Panc1 (cell line): ENCODE measurements around the gene SWSAP1. TPM values are rescaled to one million over a fixed set of nuclear protein-coding genes. Genes with fewer than 3 reads are reported as not detected.
"Not testable (repeated sequence)": the region's sequence is repeated elsewhere in the genome, so short reads cannot be mapped to it uniquely, and the experiment has no call there.

Experiments used
- ATAC-seq: fragments of 200-7000 bp; cut with Tn5 transposase; 2 replicates; pipeline ENCODE4 v1.9.1; 2020; ENCODE audit warnings: mild to moderate bottlenecking, moderate library complexity
- BruUV-seq: library from RNA; stranded (reverse); fragments of 400-500 nt; replicated peaks from 2 replicates; lab custom pipeline; 2021; lab: Mats Ljungman, UMichigan
- CTCF ChIA-PET: fragments of 300-600 bp; sonication (Branson Sonifier 250); formaldehyde crosslinking; loops from one replicate; lab custom pipeline; 2022; ENCODE audit warnings: antibody characterized with exemption; lab: Charles Lee
- POLR2A ChIA-PET: fragments of 300-600 bp; sonication (Branson Sonifier 250); formaldehyde crosslinking; loops from one replicate; lab custom pipeline; 2022; ENCODE audit warnings: antibody characterized with exemption; lab: Charles Lee
- DNase-seq: peaks from one replicate; pipeline ENCODE4 v3.0.0-alpha.2; 2010; ENCODE audit warnings: low read depth, low spot score
- H3K27ac ChIP-seq: 2 replicates; pipeline ENCODE4 v1.5.1; 2011; ENCODE audit warnings: mild to moderate bottlenecking, low read length, inconsistent platforms
- H3K27me3 ChIP-seq: fragments of 200-500 bp; sonication (Bioruptor generic); 2 replicates; pipeline ENCODE4 v1.6.0; 2014; ENCODE audit warnings: low read length, inconsistent platforms; ENCODE audit not compliant: control insufficient read depth, insufficient read depth
- H3K36me3 ChIP-seq: fragments of 200-500 bp; sonication (Bioruptor generic); 2 replicates; pipeline ENCODE4 v1.5.1; 2014; ENCODE audit warnings: inconsistent platforms, mild to moderate bottlenecking, low read length, moderate library complexity; ENCODE audit not compliant: control insufficient read depth, insufficient read depth
- H3K4me1 ChIP-seq: 2 replicates; pipeline ENCODE4 v1.5.1; 2011; ENCODE audit warnings: inconsistent platforms, mild to moderate bottlenecking, low read length, moderate library complexity; ENCODE audit not compliant: control insufficient read depth, insufficient read depth
- H3K4me3 ChIP-seq, 2 experiments: 2 replicates each; pipeline ENCODE4 v1.5.1; 2011 to 2012; ENCODE audit warnings: low read depth in 2 of 2, low read length in 2 of 2, mild to moderate bottlenecking in 2 of 2, inconsistent platforms in 1 of 2, moderate library complexity in 1 of 2
- H3K9me3 ChIP-seq: fragments of 200-500 bp; sonication (Bioruptor generic); 2 replicates; pipeline ENCODE4 v1.5.1; 2014; ENCODE audit warnings: low read depth, mild to moderate bottlenecking, inconsistent platforms, low read length, moderate library complexity; ENCODE audit not compliant: control insufficient read depth, insufficient read depth
- POLR2AphosphoS5 ChIP-seq: IDR thresholded peaks from 2 replicates; pipeline ENCODE4 v1.6.1; 2012; ENCODE audit warnings: mild to moderate bottlenecking, low read depth, low read length, moderate library complexity
- SIN3A ChIP-seq: IDR thresholded peaks from 2 replicates; pipeline ENCODE4 v1.6.1; 2012; ENCODE audit warnings: low read depth, mild to moderate bottlenecking, low read length, moderate library complexity, borderline replicate concordance; ENCODE audit not compliant: insufficient read depth
- TCF7L2 ChIP-seq: IDR thresholded peaks from 2 replicates; pipeline ENCODE4 v1.6.1; 2011; ENCODE audit warnings: mild to moderate bottlenecking, low read depth, low read length, inconsistent platforms
- in situ Hi-C: cut with HindIII; loops from 2 replicates; pipeline ENCODE4 v1.10.0; 2016; ENCODE audit warnings: low sequenced_read_pairs, low pct_unique_long_range_greater_than_20kb
- intact Hi-C: fragments of 100-400 bp; cut with micrococcal nuclease; formaldehyde crosslinking; loops from one replicate; pipeline ENCODE4 v1.10.0; 2022; ENCODE audit not compliant: unreplicated experiment
- total RNA-seq: library from RNA; stranded (reverse); gene quantifications from one replicate; pipeline ENCODE4 v1.2.1, GENCODE V29; 2021; ENCODE audit not compliant: unreplicated experiment
- TF ChIP-seq, protein P1 (sequence below): fragments of 450-650 bp; IDR thresholded peaks from 2 replicates; pipeline ENCODE4 v1.5.1; 2017; ENCODE audit warnings: mild to moderate bottlenecking
- TF ChIP-seq, protein P2 (sequence below), 2 experiments: IDR thresholded peaks; 2 replicates each; pipeline ENCODE4 v1.6.1; 2011 to 2012; ENCODE audit warnings: low read depth in 2 of 2, control low read depth in 1 of 2, low read length in 1 of 2, mild to moderate bottlenecking in 1 of 2, moderate library complexity in 1 of 2; ENCODE audit not compliant: insufficient read depth in 1 of 2

Gene SWSAP1
- total RNA-seq, 1 experiment from 2014 or later = 3.1 TPM

DNA sequence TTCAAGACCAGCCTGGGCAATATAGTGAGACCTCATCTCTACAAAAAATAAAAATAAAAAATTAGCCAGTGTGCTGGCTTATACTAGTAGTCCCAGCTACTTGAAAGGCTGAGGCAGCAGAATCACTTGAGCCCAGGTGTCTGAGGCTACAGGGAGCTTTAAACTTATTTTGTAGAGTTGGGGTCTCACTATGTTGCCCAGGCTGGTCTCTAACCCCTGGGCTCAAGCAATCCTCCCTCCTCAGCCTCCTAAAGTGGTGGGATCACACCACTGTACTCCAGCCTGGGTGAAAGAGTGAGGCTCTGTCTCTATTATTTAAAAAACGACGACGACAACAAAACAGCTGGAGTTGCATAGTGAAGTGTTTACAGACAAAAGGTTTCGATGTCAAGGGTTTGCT lies 43.0 kb upstream of the SWSAP1 start:
- POLR2A ChIA-PET = no interaction called here

DNA sequence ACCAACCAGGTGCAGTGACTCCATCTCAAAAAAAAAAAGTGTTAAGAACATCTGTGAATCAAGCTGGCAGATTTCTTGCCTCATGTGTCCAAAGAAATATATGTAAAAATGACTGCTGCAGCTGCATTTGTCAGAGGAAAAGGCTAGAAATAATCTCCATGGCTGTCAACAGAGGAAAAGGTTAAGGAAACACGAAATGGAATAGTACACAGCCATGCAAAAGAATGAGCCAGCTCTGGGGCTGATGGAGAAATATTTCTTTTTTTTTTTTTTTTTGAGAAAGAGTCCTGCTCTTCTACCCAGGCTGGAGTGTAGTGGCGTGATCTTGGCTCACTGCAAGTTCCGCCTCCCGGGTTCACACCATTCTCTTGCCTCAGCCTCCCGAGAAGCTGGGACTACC lies 41.6 kb upstream of the SWSAP1 start:
- DNase-seq (no peak), ATAC-seq (no peak)
- CTCF ChIA-PET = no interaction called here
- no peak overlapping the region for H3K4me3 ChIP-seq
- H3K27ac ChIP-seq = no peak overlapping the region
- POLR2A ChIA-PET = no interaction called here
- no TSS peak for BruUV-seq
- no peaks in the 10 kb centered on the region for H3K9me3 ChIP-seq
- intact Hi-C loops (no loop called here), in situ Hi-C loops (no loop called here)
- TF ChIP-seq, protein P1, sequence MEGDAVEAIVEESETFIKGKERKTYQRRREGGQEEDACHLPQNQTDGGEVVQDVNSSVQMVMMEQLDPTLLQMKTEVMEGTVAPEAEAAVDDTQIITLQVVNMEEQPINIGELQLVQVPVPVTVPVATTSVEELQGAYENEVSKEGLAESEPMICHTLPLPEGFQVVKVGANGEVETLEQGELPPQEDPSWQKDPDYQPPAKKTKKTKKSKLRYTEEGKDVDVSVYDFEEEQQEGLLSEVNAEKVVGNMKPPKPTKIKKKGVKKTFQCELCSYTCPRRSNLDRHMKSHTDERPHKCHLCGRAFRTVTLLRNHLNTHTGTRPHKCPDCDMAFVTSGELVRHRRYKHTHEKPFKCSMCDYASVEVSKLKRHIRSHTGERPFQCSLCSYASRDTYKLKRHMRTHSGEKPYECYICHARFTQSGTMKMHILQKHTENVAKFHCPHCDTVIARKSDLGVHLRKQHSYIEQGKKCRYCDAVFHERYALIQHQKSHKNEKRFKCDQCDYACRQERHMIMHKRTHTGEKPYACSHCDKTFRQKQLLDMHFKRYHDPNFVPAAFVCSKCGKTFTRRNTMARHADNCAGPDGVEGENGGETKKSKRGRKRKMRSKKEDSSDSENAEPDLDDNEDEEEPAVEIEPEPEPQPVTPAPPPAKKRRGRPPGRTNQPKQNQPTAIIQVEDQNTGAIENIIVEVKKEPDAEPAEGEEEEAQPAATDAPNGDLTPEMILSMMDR = no peak
- TF ChIP-seq SIN3A (no peak), TCF7L2 (no peak), POLR2AphosphoS5 (no peak)
- TF ChIP-seq, protein P2, sequence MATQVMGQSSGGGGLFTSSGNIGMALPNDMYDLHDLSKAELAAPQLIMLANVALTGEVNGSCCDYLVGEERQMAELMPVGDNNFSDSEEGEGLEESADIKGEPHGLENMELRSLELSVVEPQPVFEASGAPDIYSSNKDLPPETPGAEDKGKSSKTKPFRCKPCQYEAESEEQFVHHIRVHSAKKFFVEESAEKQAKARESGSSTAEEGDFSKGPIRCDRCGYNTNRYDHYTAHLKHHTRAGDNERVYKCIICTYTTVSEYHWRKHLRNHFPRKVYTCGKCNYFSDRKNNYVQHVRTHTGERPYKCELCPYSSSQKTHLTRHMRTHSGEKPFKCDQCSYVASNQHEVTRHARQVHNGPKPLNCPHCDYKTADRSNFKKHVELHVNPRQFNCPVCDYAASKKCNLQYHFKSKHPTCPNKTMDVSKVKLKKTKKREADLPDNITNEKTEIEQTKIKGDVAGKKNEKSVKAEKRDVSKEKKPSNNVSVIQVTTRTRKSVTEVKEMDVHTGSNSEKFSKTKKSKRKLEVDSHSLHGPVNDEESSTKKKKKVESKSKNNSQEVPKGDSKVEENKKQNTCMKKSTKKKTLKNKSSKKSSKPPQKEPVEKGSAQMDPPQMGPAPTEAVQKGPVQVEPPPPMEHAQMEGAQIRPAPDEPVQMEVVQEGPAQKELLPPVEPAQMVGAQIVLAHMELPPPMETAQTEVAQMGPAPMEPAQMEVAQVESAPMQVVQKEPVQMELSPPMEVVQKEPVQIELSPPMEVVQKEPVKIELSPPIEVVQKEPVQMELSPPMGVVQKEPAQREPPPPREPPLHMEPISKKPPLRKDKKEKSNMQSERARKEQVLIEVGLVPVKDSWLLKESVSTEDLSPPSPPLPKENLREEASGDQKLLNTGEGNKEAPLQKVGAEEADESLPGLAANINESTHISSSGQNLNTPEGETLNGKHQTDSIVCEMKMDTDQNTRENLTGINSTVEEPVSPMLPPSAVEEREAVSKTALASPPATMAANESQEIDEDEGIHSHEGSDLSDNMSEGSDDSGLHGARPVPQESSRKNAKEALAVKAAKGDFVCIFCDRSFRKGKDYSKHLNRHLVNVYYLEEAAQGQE (IDR thresholded peaks at IDR 0.05; ENCODE audit: insufficient read depth in 1 of 2, low read depth in 2 of 2, low read length in 1 of 2) = no peak
- H3K27me3 ChIP-seq = no peaks in the 10 kb centered on the region
- H3K4me1 ChIP-seq = no peaks in the 10 kb centered on the region
- no peaks in the 10 kb centered on the region for H3K36me3 ChIP-seq

More for the DNA sequence above, 43.0 kb upstream of the SWSAP1 start:
- DNase-seq (no peak), ATAC-seq (no peak)
- H3K9me3 ChIP-seq = no peaks in the 10 kb centered on the region
- H3K27me3 ChIP-seq = no peaks in the 10 kb centered on the region
- TF ChIP-seq SIN3A (no peak), TCF7L2 (no peak)
- TF ChIP-seq, protein P2 (IDR thresholded peaks at IDR 0.05; ENCODE audit: insufficient read depth in 1 of 2, low read depth in 2 of 2, low read length in 1 of 2) = no peak
- TF ChIP-seq, protein P1 = no peak
- CTCF ChIA-PET = no interaction called here
- H3K4me3 ChIP-seq = no peak overlapping the region
- intact Hi-C loops = no loop called here
- H3K36me3 ChIP-seq = no peaks in the 10 kb centered on the region; the same call in 1 of the 2 replicates
- H3K27ac ChIP-seq = no peak overlapping the region
- no peaks in the 10 kb centered on the region for H3K4me1 ChIP-seq
- in situ Hi-C loops = no loop called here
- no TSS peak for BruUV-seq

- H3K9me3 ChIP-seq, H3K4me1 ChIP-seq, H3K36me3 ChIP-seq, in situ Hi-C loops, ATAC-seq, intact Hi-C loops, H3K27me3 ChIP-seq, H3K4me3 ChIP-seq, BruUV-seq, CTCF ChIA-PET, DNase-seq, H3K27ac ChIP-seq, POLR2A ChIA-PET: not testable (repeated sequence)
Observed at GRCh38 chr19:11333838-11334237, 40.6 kb upstream of the SWSAP1 start.
